Heart left ventricle (tissue), 16 donors: ENCODE data around the gene CHCHD3. TPM values are rescaled to one million over a fixed set of nuclear protein-coding genes. Genes with fewer than 3 reads are reported as not detected.

Experiments used
- ATAC-seq, 4 donors: fragments of 200-7000 bp; cut with Tn5 transposase; one replicate each; pipeline ENCODE4 v1.9.1; 2020 to 2022; ENCODE audit warnings: moderate library complexity in 4 of 4, mild to moderate bottlenecking in 3 of 4, moderate number of reproducible peaks in 1 of 4
- DNase-seq, 5 donors: peaks; one replicate each; pipeline ENCODE4 v3.0.0-alpha.2; 2020
- H3K27ac ChIP-seq, 12 donors: fragments of 200-600 bp; sonication (generic) in 4 of 12; one replicate each; pipeline versions ENCODE4 v1.5.0 to v1.8.0; 2016 to 2022; ENCODE audit warnings: mild to moderate bottlenecking in 2 of 12
- H3K27me3 ChIP-seq, 9 donors: fragments of 200-600 bp; sonication (generic) in 2 of 9; one replicate each; pipeline versions ENCODE4 v1.5.1 to v1.8.0; 2016 to 2022; ENCODE audit warnings: mild to moderate bottlenecking in 3 of 9
- H3K36me3 ChIP-seq, 9 donors: fragments of 200-600 bp; sonication (generic) in 2 of 9; one replicate each; pipeline versions ENCODE4 v1.5.0 to v1.8.0; 2018 to 2022; ENCODE audit warnings: mild to moderate bottlenecking in 2 of 9
- H3K4me1 ChIP-seq, 12 donors: fragments of 200-600 bp; sonication (generic) in 4 of 12; one replicate each; pipeline versions ENCODE4 v1.5.0 to v1.8.0; 2016 to 2022; ENCODE audit warnings: mild to moderate bottlenecking in 3 of 12
- H3K4me3 ChIP-seq, 12 donors: fragments of 200-600 bp; sonication (generic) in 4 of 12; one replicate each; pipeline versions ENCODE4 v1.5.0 to v1.8.0; 2017 to 2022; ENCODE audit warnings: mild to moderate bottlenecking in 9 of 12, moderate library complexity in 4 of 12
- H3K9me3 ChIP-seq, 12 donors: fragments of 200-600 bp; sonication (generic) in 4 of 12; one replicate each; pipeline versions ENCODE4 v1.5.0 to v1.8.0; 2016 to 2022; ENCODE audit warnings: mild to moderate bottlenecking in 1 of 12
- POLR2A ChIP-seq, 2 donors: fragments of 450-650 bp; IDR thresholded peaks; one replicate each; pipeline ENCODE4 v1.6.1; 2017; ENCODE audit warnings: antibody characterized with exemption in 2 of 2, mild to moderate bottlenecking in 2 of 2, moderate library complexity in 2 of 2
- WGBS, 4 donors: extraction: QIAGEN DNeasy Blood & Tissue Kit in 2 of 4; methylation state at CpG; one replicate each; pipeline versions ENCODE4 v1.1.5 to v1.1.7; 2013 to 2018; 5-methylcytosine and 5-hydroxymethylcytosine counted together
- intact Hi-C, 10 donors: fragments of 100-400 bp; cut with DNase I; formaldehyde crosslinking; loops; one replicate each; pipeline versions ENCODE4 v1.11.1 to v1.14.2; 2022
- polyA plus RNA-seq, 2 donors: library from polyadenylated mRNA; stranded (reverse); fragments of 200-250 nt; gene quantifications; one replicate each; pipeline ENCODE4 v1.2.3, GENCODE V29; 2013
- total RNA-seq, 9 donors: library from RNA; depleted of rRNA in 2 of 9; stranded (reverse); fragments of >200 nt in 2 of 9; fragmentation: NEBNext Ultra II Directional in 3 of 9; extraction: Animal tissue kit (Norgen Biotek cat#: 25700) in 3 of 9; gene quantifications; one replicate each; pipeline versions ENCODE4 v1.1.0 to v1.2.4, GENCODE V29; 2016 to 2023
- TF ChIP-seq, protein P1 (sequence below), 12 donors: fragments of 200-600 bp; sonication (generic) in 4 of 12; IDR thresholded peaks; one replicate each; pipeline versions ENCODE4 v1.5.0 to v1.8.0; 2018 to 2022; ENCODE audit warnings: antibody characterized with exemption in 12 of 12, mild to moderate bottlenecking in 5 of 12
- donor health status: ischemic (EF 13 %, LVEDD 7.1; RV severe dilation, severe dysfunction).
- donor health status: healthy with polysubstance abuse.
- donor health status: DM: no; HTN: yes; CAD: no.
- donor health status: DM: no; HTN: no; CAD: no.
- donor health status: ischemic (EF 25% LVEDD 6.9; RV normal size, moderate dysfunction).
- donor health status: ischemic (EF 25% LVEDD 5.7; RV mildly dilated, moderate dysfunction).
- donor health status: healthy.
- donor health status: DM: yes; HTN: yes; CAD: no.
- donor health status: ischemic (EF 35%, LVEDD 5.7; RV mildly dilated, moderate dysfunction).
- donor health status: nonischemic (EF 11% LVEDD 7.7; RV severe dilation, severe dysfunction).
- donor health status: DM: yes; HTN: yes; CAD: no.
- donor health status: PGD.
- donor health status: ischemic (EF 29% LVEDD 5.4; RV normal size, mild dysfunction).
- donor health status: nonischemic (EF 23%, LVEDD 6.1; RV moderate dilation, normal function).

CHCHD3 gene
- total and polyA plus RNA-seq, 11 donors, result 92.9 to 197 (median 176) TPM

GRCh38 chr7:133021196-133021595 lies 60.7 kb downstream of the CHCHD3 start:
- DNase-seq, result no peak
- WGBS, 4 donors, result 52 to 62% (median 60%) methylated on average over 3 of the region's 3 CpGs
- Histone ChIP-seq H3K4me3 (no peak overlapping the region), H3K27me3 (no peaks in the 10 kb centered on the region), H3K36me3 (peaks cover 0 to 15% (median 3%) of the 10 kb centered on the region in 9 donors), H3K9me3 (peaks cover 0 to 6% (median under 1%) of the 10 kb centered on the region in 12 donors), H3K4me1 (peaks cover 0 to 24% (median 10%) of the 10 kb centered on the region in 12 donors), H3K27ac (no peak overlapping the region)
- intact Hi-C loops, result no loop called here
- TF ChIP-seq, protein P1, sequence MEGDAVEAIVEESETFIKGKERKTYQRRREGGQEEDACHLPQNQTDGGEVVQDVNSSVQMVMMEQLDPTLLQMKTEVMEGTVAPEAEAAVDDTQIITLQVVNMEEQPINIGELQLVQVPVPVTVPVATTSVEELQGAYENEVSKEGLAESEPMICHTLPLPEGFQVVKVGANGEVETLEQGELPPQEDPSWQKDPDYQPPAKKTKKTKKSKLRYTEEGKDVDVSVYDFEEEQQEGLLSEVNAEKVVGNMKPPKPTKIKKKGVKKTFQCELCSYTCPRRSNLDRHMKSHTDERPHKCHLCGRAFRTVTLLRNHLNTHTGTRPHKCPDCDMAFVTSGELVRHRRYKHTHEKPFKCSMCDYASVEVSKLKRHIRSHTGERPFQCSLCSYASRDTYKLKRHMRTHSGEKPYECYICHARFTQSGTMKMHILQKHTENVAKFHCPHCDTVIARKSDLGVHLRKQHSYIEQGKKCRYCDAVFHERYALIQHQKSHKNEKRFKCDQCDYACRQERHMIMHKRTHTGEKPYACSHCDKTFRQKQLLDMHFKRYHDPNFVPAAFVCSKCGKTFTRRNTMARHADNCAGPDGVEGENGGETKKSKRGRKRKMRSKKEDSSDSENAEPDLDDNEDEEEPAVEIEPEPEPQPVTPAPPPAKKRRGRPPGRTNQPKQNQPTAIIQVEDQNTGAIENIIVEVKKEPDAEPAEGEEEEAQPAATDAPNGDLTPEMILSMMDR (IDR thresholded peaks at IDR 0.05), result no peak
- no peak for TF ChIP-seq POLR2A (IDR thresholded peaks at IDR 0.05)
- no peak for ATAC-seq

DNA sequence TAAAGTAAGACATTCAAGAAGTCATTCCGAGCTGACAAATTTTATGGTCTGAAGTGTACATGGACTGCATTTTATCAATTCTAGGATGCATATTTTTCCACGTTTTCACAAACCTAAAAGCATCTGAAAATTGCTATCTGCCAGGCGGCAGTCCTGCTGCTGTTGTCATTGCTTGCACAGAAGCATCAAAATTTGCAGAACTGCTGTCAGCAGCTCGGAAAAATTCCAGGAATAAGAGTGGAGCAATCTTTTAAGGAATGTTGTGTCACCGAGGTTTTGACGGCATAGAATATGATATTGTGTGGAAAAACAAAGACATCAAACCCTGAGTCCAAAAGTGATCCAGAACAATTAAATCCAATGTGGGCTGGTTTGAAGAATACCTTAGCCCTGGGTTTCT lies 61.4 kb downstream of the CHCHD3 start:
- intact Hi-C loops, result no loop called here
- no peak for ATAC-seq

DNA sequence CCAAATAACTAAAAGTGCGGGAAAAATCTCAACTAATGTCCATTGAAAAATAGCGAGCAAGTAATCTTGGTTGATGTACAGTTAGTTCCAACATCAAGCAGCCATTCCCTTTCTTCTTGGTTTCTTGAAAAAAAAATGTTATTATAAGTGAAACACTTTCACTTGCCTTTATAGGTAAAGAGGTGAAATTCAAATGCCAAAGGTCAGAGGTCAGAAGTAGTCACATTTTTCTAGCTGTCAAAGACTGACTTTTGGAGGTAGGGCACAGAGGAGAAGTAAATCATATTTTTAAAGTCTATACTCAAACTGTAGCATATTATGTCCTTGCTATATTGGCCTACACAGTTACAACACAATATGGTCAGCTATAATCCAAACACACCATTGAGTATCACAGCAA lies 62.3 kb downstream of the CHCHD3 start:
- 96 to 99% (median 98%) methylated on average over 2 of the region's 2 CpGs for WGBS, 4 donors
- Histone ChIP-seq H3K27ac (no peak overlapping the region), H3K9me3 (no peaks in the 10 kb centered on the region), H3K4me1 (peaks cover 0 to 24% (median 10%) of the 10 kb centered on the region in 12 donors), H3K27me3 (no peaks in the 10 kb centered on the region), H3K4me3 (no peak overlapping the region), H3K36me3 (peaks cover 0 to 15% (median 3%) of the 10 kb centered on the region in 9 donors)
- DNase-seq (no peak), ATAC-seq (no peak)
- intact Hi-C loops, result no loop called here
- TF ChIP-seq, protein P1 (IDR thresholded peaks at IDR 0.05), result no peak

More for the DNA sequence above, 61.4 kb downstream of the CHCHD3 start:
- no peak overlapping the region for H3K27ac ChIP-seq
- peaks cover 0 to 15% (median 3%) of the 10 kb centered on the region in 9 donors for H3K36me3 ChIP-seq
- no peak for DNase-seq
- no peak overlapping the region for H3K4me3 ChIP-seq
- peaks cover 0 to 24% (median 12%) of the 10 kb centered on the region in 12 donors for H3K4me1 ChIP-seq
- no peak for TF ChIP-seq POLR2A (IDR thresholded peaks at IDR 0.05)
- TF ChIP-seq, protein P1 (IDR thresholded peaks at IDR 0.05), result no peak
- WGBS, 4 donors, result 76 to 84% (median 81%) methylated on average over 6 of the region's 6 CpGs
- no peaks in the 10 kb centered on the region for H3K9me3 ChIP-seq
- no peaks in the 10 kb centered on the region for H3K27me3 ChIP-seq

- DNase-seq (no peak), ATAC-seq (peak in 1 of 4 donors; percentile 18)
- Histone ChIP-seq H3K36me3 (peaks cover 0 to 5% (median 0%) of the 10 kb centered on the region in 9 donors), H3K4me3 (no peak overlapping the region), H3K9me3 (no peaks in the 10 kb centered on the region), H3K27me3 (no peaks in the 10 kb centered on the region), H3K27ac (no peak overlapping the region), H3K4me1 (peaks cover 0 to 14% (median 5%) of the 10 kb centered on the region in 12 donors)
- TF ChIP-seq, protein P1 (IDR thresholded peaks at IDR 0.05), result no peak
- no peak for TF ChIP-seq POLR2A (IDR thresholded peaks at IDR 0.05)
- intact Hi-C loops, result no loop called here
- WGBS, 4 donors, result 59 to 68% (median 65%) methylated on average over 4 of the region's 4 CpGs
Measured at GRCh38 chr7:133016604-133017003, 65.3 kb downstream of the CHCHD3 start.
